HepG2 (cell line): ENCODE data around the gene JAG1. TPM values are rescaled to one million over a fixed set of nuclear protein-coding genes. Genes with fewer than 3 reads are reported as not detected.
A peak's percentile ranks its signal among the peaks of the same experiment; 100 is the strongest.

ENCODE experiments used
- ELF3 ChIP-seq: IDR thresholded peaks from 2 replicates; pipeline ENCODE4 v1.6.1; 2016; ENCODE audit warnings: missing genetic modification reagents, missing compliant biosample characterization
- GATAD1 ChIP-seq: IDR thresholded peaks from 2 replicates; pipeline ENCODE4 v1.6.1; 2016; ENCODE audit warnings: missing genetic modification reagents, missing compliant biosample characterization
- KLF15 ChIP-seq: sonication (generic); formaldehyde crosslinking; IDR thresholded peaks from 2 replicates; pipeline ENCODE4 v1.8.1; 2023; ENCODE audit warnings: borderline replicate concordance, mild to moderate bottlenecking, inconsistent platforms, missing genetic modification reagents, mixed read lengths
- MZF1 ChIP-seq: sonication (generic); formaldehyde crosslinking; IDR thresholded peaks from 2 replicates; pipeline ENCODE4 v1.8.1; 2023; ENCODE audit warnings: mild to moderate bottlenecking, missing genetic modification reagents, borderline replicate concordance
- NR3C1 ChIP-seq: sonication (generic); formaldehyde crosslinking; IDR thresholded peaks from 2 replicates; pipeline ENCODE4 v1.4.0; 2020; ENCODE audit warnings: missing genetic modification reagents
- NRL ChIP-seq: sonication (generic); formaldehyde crosslinking; IDR thresholded peaks from 2 replicates; pipeline ENCODE4 v1.5.0; 2020; ENCODE audit warnings: missing genetic modification reagents, mild to moderate bottlenecking, moderate library complexity, borderline replicate concordance
- POLR2A ChIP-seq, 2 experiments: IDR thresholded peaks; 2 replicates each; pipeline ENCODE4 v1.6.1; 2011; ENCODE audit warnings: low read depth in 2 of 2, low read length in 2 of 2, mild to moderate bottlenecking in 1 of 2, moderate library complexity in 1 of 2; ENCODE audit not compliant: insufficient read depth in 1 of 2
- PRPF4 ChIP-seq: fragments of 200-400 bp; formaldehyde crosslinking; IDR thresholded peaks from 2 replicates; pipeline ENCODE4 v1.6.1; 2016; ENCODE audit warnings: low read length, low read depth; ENCODE audit not compliant: poor library complexity, severe bottlenecking
- SP1 ChIP-seq, 2 experiments: fragments of 450-650 bp in 1 of 2; sonication (generic) in 1 of 2; formaldehyde crosslinking in 1 of 2; IDR thresholded peaks; 2 replicates each; pipeline versions ENCODE4 v1.4.0 to v1.6.1; 2016 to 2020; ENCODE audit warnings: missing genetic modification reagents in 1 of 2
- ZFP90 ChIP-seq: sonication (generic); formaldehyde crosslinking; IDR thresholded peaks from 2 replicates; pipeline ENCODE4 v1.8.0; 2022; ENCODE audit warnings: missing genetic modification reagents, mild to moderate bottlenecking, inconsistent platforms, borderline replicate concordance
- ZFYVE20 ChIP-seq: sonication (generic); formaldehyde crosslinking; IDR thresholded peaks from 2 replicates; pipeline ENCODE4 v1.8.0; 2023; ENCODE audit warnings: low read depth, mild to moderate bottlenecking, moderate library complexity, missing genetic modification reagents, borderline replicate concordance
- ZKSCAN1 ChIP-seq: fragments of 150-350 bp; IDR thresholded peaks from 2 replicates; pipeline ENCODE4 v1.6.1; 2014; ENCODE audit warnings: low read length
- ZNF274 ChIP-seq: sonication (generic); formaldehyde crosslinking; IDR thresholded peaks from 2 replicates; pipeline ENCODE4 v1.5.1; 2020; ENCODE audit warnings: mild to moderate bottlenecking, missing genetic modification reagents
- ZNF564 ChIP-seq: sonication (generic); formaldehyde crosslinking; IDR thresholded peaks from 2 replicates; pipeline ENCODE4 v1.8.1; 2023; ENCODE audit warnings: mild to moderate bottlenecking, missing genetic modification reagents
- ZNF761 ChIP-seq: sonication (generic); formaldehyde crosslinking; conservative IDR thresholded peaks from 2 replicates; pipeline ENCODE4 v1.4.0; 2020; ENCODE audit warnings: mild to moderate bottlenecking, missing genetic modification reagents
- ZNF768 ChIP-seq: sonication (generic); formaldehyde crosslinking; IDR thresholded peaks from 2 replicates; pipeline ENCODE4 v1.4.0; 2020; ENCODE audit warnings: missing genetic modification reagents
- polyA plus RNA-seq, 8 experiments: library from polyadenylated mRNA; depleted of rRNA in 3 of 8; stranded (reverse) in 7 of 8; unstranded in 1 of 8; fragments of >200 nt; fragmentation: Illumina TruSeq in 4 of 8; extraction: Trizol in 4 of 8; gene quantifications; 2 replicates each; pipeline versions ENCODE4 v1.2.1 to v1.2.3, GENCODE V29; 2011 to 2016; ENCODE audit warnings: low read depth in 4 of 8, missing spikeins in 1 of 8, mixed read lengths in 1 of 8; ENCODE audit not compliant: insufficient read depth in 1 of 8
- total RNA-seq, 5 experiments: library from RNA; depleted of rRNA; stranded (reverse); fragments of >200 nt; fragmentation: Illumina TruSeq; extraction: Trizol; gene quantifications; 2 replicates each; pipeline ENCODE4 v1.2.3, GENCODE V29; 2016; ENCODE audit warnings: low read depth in 1 of 5
- TF ChIP-seq, protein P1 (sequence below): sonication (generic); formaldehyde crosslinking; IDR thresholded peaks from 2 replicates; pipeline ENCODE4 v1.4.0; 2020; ENCODE audit warnings: missing genetic modification reagents
- TF ChIP-seq, protein P2 (sequence below): fragments of 450-650 bp; IDR thresholded peaks from 2 replicates; pipeline ENCODE4 v1.6.1; 2016

JAG1 gene
- total and polyA plus RNA-seq, 2 of the 13 experiments (the other 11 are each of a cell fraction or from before 2014, with no cell fraction given), result 47.1 to 56.3 TPM

DNA sequence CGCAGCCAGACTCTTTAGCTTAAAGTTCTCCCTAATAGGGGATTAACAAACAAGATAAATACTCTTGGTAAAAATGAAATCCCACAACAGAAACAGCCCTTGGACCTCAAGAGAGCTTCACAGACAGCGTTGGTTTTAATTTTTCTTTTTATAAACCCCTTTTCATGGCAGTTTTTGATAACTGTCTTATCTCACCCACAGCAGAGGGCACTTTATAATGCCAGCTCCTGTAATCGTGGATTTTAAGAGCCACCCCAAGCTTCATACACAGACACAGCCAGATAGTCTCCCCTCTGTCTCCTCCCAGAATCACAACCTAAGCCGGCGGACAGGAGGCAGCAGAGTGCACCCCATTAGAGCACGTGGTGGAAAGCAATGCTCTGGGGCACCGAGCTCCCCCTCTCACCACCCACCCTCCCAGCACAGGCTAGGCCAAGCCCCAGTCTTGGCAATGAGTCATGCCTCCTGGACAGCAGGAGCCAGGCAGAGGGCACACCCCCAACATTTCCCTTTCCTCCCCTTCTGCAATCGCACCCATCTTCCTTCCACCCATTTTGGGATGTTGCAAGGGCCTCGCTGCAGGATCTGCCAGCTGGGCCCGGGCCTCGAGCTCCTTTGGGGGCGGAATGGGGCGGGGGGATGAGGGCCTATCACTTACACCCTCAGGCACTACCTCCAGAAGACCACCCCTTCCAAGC is 2.4 kb downstream of the JAG1 start (continued):
- TF ChIP-seq ZNF768 (CRISPR knock-in tag) (no peak), NRL (CRISPR knock-in tag) (no peak; the same call in 1 of the 2 replicates), ZFP90 (CRISPR knock-in tag) (0 out of 2 replicates have a peak, but pooled peaks have one; percentile 20), ZNF274 (CRISPR knock-in tag) (no peak), ZKSCAN1 (peak; percentile 37; the same call in 1 of the 2 replicates), SP1 (IDR thresholded peaks at IDR 0.05) (no peak), SP1 (CRISPR knock-in tag; IDR thresholded peaks at IDR 0.05) (peak; percentile 16; the same call in 1 of the 2 replicates), POLR2A (IDR thresholded peaks at IDR 0.05; ENCODE audit: insufficient read depth in 1 of 2, low read depth in 2 of 2, low read length in 2 of 2) (peak; percentile 50 to 58; a peak in 3 of 4 replicates), ZNF761 (0 out of 2 replicates have a peak, but pooled peaks have one; percentile 27), NR3C1 (CRISPR knock-in tag) (no peak), ZFYVE20 (CRISPR knock-in tag) (no peak), ELF3 (CRISPR knock-in tag) (no peak), GATAD1 (CRISPR knock-in tag) (peak; percentile 67), ZNF564 (CRISPR knock-in tag) (0 out of 2 replicates have a peak, but pooled peaks have one; percentile 2), PRPF4 (no peak), KLF15 (CRISPR knock-in tag) (no peak), MZF1 (CRISPR knock-in tag) (no peak; the same call in 1 of the 2 replicates)
- TF ChIP-seq, protein P1, sequence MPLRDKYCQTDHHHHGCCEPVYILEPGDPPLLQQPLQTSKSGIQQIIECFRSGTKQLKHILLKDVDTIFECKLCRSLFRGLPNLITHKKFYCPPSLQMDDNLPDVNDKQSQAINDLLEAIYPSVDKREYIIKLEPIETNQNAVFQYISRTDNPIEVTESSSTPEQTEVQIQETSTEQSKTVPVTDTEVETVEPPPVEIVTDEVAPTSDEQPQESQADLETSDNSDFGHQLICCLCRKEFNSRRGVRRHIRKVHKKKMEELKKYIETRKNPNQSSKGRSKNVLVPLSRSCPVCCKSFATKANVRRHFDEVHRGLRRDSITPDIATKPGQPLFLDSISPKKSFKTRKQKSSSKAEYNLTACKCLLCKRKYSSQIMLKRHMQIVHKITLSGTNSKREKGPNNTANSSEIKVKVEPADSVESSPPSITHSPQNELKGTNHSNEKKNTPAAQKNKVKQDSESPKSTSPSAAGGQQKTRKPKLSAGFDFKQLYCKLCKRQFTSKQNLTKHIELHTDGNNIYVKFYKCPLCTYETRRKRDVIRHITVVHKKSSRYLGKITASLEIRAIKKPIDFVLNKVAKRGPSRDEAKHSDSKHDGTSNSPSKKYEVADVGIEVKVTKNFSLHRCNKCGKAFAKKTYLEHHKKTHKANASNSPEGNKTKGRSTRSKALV (CRISPR knock-in tag), result no peak
- TF ChIP-seq, protein P2, sequence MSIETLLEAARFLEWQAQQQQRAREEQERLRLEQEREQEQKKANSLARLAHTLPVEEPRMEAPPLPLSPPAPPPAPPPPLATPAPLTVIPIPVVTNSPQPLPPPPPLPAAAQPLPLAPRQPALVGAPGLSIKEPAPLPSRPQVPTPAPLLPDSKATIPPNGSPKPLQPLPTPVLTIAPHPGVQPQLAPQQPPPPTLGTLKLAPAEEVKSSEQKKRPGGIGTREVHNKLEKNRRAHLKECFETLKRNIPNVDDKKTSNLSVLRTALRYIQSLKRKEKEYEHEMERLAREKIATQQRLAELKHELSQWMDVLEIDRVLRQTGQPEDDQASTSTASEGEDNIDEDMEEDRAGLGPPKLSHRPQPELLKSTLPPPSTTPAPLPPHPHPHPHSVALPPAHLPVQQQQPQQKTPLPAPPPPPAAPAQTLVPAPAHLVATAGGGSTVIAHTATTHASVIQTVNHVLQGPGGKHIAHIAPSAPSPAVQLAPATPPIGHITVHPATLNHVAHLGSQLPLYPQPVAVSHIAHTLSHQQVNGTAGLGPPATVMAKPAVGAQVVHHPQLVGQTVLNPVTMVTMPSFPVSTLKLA, result peak; percentile 90
